ENCODE results near the gene ABCD2. TPM values are rescaled to one million over a fixed set of nuclear protein-coding genes. Genes with fewer than 3 reads are reported as not detected.
A peak's percentile ranks its signal among the peaks of the same experiment; 100 is the strongest.
"Not testable (repeated sequence)": the region's sequence is repeated elsewhere in the genome, so short reads cannot be mapped to it uniquely, and the experiment has no call there.

ABCD2 gene
- 10 to 100 TPM; 30.8 TPM for total RNA-seq

DNA sequence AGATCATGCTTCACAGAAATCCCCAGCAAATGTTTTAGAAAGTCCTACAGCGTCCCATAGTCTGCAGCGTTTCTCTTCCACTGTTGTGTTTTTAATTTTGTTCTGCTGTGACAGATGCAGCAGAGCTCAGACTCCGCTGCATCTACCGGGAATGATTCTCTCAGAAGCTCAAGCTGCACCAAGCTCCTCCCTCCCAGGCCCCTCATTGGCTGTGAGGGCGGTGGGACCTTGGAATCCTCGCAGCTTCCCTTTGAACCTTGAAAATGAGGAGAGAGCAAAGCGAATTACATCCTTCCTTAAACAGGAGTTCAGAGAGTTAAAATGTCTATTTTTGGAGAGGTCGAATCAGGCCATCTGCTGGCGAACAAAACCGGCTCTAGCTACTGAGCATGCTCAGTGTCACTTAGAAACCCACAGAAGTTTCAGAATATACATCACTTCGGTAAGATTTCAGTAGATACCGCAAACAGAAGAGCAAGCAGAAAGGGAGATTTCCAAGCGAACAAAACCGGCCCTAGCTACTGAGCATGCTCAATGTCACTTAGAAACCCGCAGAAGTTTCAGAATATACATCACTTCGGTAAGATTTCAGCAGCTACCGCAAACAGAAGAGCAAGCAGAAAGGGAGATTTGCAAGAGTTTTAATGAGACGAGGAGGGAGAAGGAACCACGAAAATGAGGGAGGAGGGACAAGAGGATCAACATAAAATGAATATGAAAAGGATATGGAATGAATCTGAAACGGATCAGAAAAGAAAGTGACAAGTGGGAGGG is at the start of gene ABCD2:
Gene ABCD2 (minus strand): TSS at position 144 of the 774 bp plus-strand sequence. CDS start 188 bp downstream, outside the sequence.
- peaks cover 31% of the 10 kb centered on the region for H3K4me1 Mint-ChIP-seq
- peak; percentile 73 for ATAC-seq (ENCODE audit: low read depth)
- H3K27me3 Mint-ChIP-seq: no peaks in the 10 kb centered on the region
- no peaks in the 10 kb centered on the region for H3K9me3 Mint-ChIP-seq
- no peak within 1 kb of the TSS for H3K27ac Mint-ChIP-seq
- no peak within 1 kb of the TSS for H3K4me3 Mint-ChIP-seq
- POLR2A ChIA-PET: interaction anchor here (0.6 to 4.9 kb wide), 19 partner anchors 9 to 178 kb away, joined by 3 to 71 read pairs (median 4); partner anchors contain the start of gene KIF21A
- DNase-seq: peak; percentile 72
- H3K36me3 Mint-ChIP-seq: peaks cover 10% of the 10 kb centered on the region

DNA sequence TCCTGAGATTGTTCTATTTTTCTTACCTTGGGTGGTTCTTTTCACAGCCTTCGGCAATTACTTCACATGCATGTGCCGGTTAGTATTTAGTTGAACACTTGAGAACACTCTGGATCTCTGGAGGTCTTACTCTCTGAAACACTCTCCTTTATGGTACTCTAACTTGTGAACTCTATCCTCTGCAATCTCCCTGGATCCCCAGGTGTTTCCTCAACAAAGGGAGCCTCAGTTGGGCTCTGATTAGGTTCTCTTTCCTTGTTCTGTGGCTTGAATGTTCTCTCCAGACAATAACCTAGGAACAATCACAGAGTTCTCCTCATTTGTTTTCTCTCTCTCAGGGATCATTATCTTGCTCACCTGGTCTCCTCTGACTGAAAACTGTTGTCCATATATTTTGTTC is 40.5 kb upstream of the ABCD2 start:
- no peak for DNase-seq
- Mint-ChIP-seq H3K27me3 (no peaks in the 10 kb centered on the region), H3K4me3 (no peak overlapping the region), H3K27ac (no peak overlapping the region), H3K4me1 (peaks cover 11% of the 10 kb centered on the region), H3K36me3 (peaks cover 11% of the 10 kb centered on the region), H3K9me3 (peaks cover 6% of the 10 kb centered on the region)
- POLR2A ChIA-PET: interaction anchor here (0.6 kb wide), 1 partner anchor 67 kb away, joined by 3 read pairs; no protein-coding TSS in a partner anchor
- no peak for ATAC-seq (ENCODE audit: low read depth)

GRCh38 chr12:39647383-39647782 is 27.8 kb upstream of the ABCD2 start:
- peaks cover 4% of the 10 kb centered on the region for H3K9me3 Mint-ChIP-seq
- ATAC-seq (ENCODE audit: low read depth): no peak
- POLR2A ChIA-PET: no interaction called here
- no peaks in the 10 kb centered on the region for H3K27me3 Mint-ChIP-seq
- H3K36me3 Mint-ChIP-seq: peaks cover 4% of the 10 kb centered on the region
- H3K4me1 Mint-ChIP-seq: peaks cover 14% of the 10 kb centered on the region
- no peak for DNase-seq
- H3K27ac Mint-ChIP-seq: no peak overlapping the region
- H3K4me3 Mint-ChIP-seq: no peak overlapping the region

DNA sequence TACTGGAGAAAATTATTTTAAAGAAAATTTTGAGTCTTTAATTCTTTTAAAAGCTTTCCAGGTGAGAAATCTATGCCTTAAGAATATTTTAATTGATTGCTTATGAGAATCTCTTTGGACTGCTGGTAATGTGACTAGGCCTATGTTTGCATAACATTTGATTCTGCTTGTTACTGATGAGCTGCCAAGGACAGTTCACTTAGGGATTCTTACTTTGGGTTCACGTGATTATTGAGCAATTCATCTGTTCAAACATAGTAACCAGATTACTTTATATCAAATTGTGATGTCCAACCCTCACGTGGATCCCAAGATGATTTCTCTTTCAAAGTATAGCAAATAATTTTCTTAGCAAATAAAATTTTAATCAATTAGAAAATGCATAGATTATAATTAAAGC is 27.4 kb upstream of the ABCD2 start:
- Mint-ChIP-seq H3K27me3 (no peaks in the 10 kb centered on the region), H3K9me3 (peaks cover 1% of the 10 kb centered on the region), H3K4me3 (no peak overlapping the region), H3K36me3 (peaks cover 5% of the 10 kb centered on the region), H3K27ac (no peak overlapping the region), H3K4me1 (peaks cover 14% of the 10 kb centered on the region)
- DNase-seq: no peak
- no peak for ATAC-seq (ENCODE audit: low read depth)
- POLR2A ChIA-PET: no interaction called here

- no peak for ATAC-seq (ENCODE audit: low read depth)
- Mint-ChIP-seq H3K27ac (no peak overlapping the region), H3K4me1 (peaks cover 8% of the 10 kb centered on the region), H3K9me3 (no peaks in the 10 kb centered on the region), H3K27me3 (no peaks in the 10 kb centered on the region), H3K36me3 (peaks cover 5% of the 10 kb centered on the region), H3K4me3 (no peak overlapping the region)
- POLR2A ChIA-PET: interaction anchor here (0.6 kb wide), 1 partner anchor 317 kb away, joined by 3 read pairs; no protein-coding TSS in a partner anchor
- no peak for DNase-seq
Observed at GRCh38 chr12:39643052-39643451, 23.4 kb upstream of the ABCD2 start.

GRCh38 chr12:39638840-39639239 is 19.2 kb upstream of the ABCD2 start:
- no peak for DNase-seq
- peaks cover 3% of the 10 kb centered on the region for H3K9me3 Mint-ChIP-seq
- POLR2A ChIA-PET: no interaction called here
- H3K27me3 Mint-ChIP-seq: no peaks in the 10 kb centered on the region
- peaks cover 16% of the 10 kb centered on the region for H3K36me3 Mint-ChIP-seq
- H3K4me1 Mint-ChIP-seq: no peaks in the 10 kb centered on the region
- H3K27ac Mint-ChIP-seq: no peak overlapping the region
- no peak overlapping the region for H3K4me3 Mint-ChIP-seq
- no peak for ATAC-seq (ENCODE audit: low read depth)

GRCh38 chr12:39638178-39638577 is 18.6 kb upstream of the ABCD2 start:
- peaks cover 3% of the 10 kb centered on the region for H3K9me3 Mint-ChIP-seq
- peaks cover 16% of the 10 kb centered on the region for H3K36me3 Mint-ChIP-seq
- no peak for DNase-seq
- H3K4me1 Mint-ChIP-seq: no peaks in the 10 kb centered on the region
- H3K27ac Mint-ChIP-seq: no peak overlapping the region
- H3K4me3 Mint-ChIP-seq: no peak overlapping the region
- ATAC-seq (ENCODE audit: low read depth): no peak
- POLR2A ChIA-PET: no interaction called here
- H3K27me3 Mint-ChIP-seq: no peaks in the 10 kb centered on the region

GRCh38 chr12:39632670-39633069 is 13.1 kb upstream of the ABCD2 start:
- no peak for DNase-seq
- Mint-ChIP-seq H3K27ac (no peak overlapping the region), H3K4me1 (peaks cover 25% of the 10 kb centered on the region), H3K9me3 (peaks cover 3% of the 10 kb centered on the region), H3K27me3 (no peaks in the 10 kb centered on the region), H3K4me3 (no peak overlapping the region), H3K36me3 (peaks cover 20% of the 10 kb centered on the region)
- no peak for ATAC-seq (ENCODE audit: low read depth)
- POLR2A ChIA-PET: no interaction called here

DNA sequence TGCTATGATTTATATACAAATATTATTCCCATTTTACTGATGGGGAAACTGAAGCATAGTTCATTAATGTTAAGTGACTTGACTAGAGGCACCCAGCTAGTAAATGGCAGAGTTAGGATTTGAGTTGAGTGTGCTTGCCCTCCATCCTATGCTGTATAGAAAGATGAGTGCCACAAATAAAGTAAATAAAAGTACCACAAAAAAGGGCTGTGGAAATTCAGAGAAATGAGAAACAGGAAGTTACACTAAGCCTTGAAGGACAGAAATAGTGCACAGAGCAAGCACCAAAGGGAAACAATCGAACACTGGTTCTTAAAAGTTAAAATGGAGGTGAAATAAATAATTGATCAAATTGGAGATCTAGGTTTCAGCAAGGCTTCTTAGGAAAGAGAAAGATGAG is 9.2 kb upstream of the ABCD2 start:
- Mint-ChIP-seq H3K27me3 (no peaks in the 10 kb centered on the region), H3K9me3 (no peaks in the 10 kb centered on the region), H3K36me3 (peaks cover 13% of the 10 kb centered on the region), H3K4me1 (peaks cover 41% of the 10 kb centered on the region), H3K4me3 (peak overlapping the region; percentile 74), H3K27ac (peak overlapping the region; percentile 86)
- DNase-seq (no peak), ATAC-seq (ENCODE audit: low read depth) (peak; percentile 93)
- POLR2A ChIA-PET: interaction anchor here (2.7 kb wide), 2 partner anchors 9 to 57 kb away, joined by 28 to 57 read pairs; partner anchors contain the start of gene ABCD2

DNA sequence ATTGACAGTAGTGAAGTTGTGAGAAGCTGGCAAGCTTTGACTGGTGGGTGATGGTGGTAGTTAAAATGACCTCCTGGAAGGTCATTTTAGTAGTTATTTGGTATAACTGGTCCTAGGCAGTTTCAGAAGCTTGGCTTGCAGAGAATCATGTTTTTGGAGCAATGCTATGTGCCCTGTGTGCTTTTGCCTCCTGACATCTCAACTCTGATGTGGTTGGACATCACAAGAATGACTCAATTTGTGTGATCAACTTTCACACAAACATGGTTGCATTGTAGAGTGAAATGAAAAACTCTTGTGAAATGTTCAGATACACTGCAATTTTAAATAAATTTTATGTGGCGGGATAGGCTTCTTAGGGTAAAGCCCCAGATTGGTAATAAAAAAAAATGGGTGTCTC is 8.3 kb upstream of the ABCD2 start:
- peaks cover 13% of the 10 kb centered on the region for H3K36me3 Mint-ChIP-seq
- peak overlapping the region; percentile 83 for H3K27ac Mint-ChIP-seq
- DNase-seq (no peak), ATAC-seq (ENCODE audit: low read depth) (peak; percentile 57)
- POLR2A ChIA-PET: interaction anchor here (2.7 kb wide), 2 partner anchors 8 to 58 kb away, joined by 28 to 57 read pairs; partner anchors contain the start of gene ABCD2
- H3K4me1 Mint-ChIP-seq: peaks cover 44% of the 10 kb centered on the region
- H3K9me3 Mint-ChIP-seq: no peaks in the 10 kb centered on the region
- H3K27me3 Mint-ChIP-seq: no peaks in the 10 kb centered on the region
- peak overlapping the region; percentile 67 for H3K4me3 Mint-ChIP-seq

GRCh38 chr12:39626033-39626814 is 6.6 kb upstream of the ABCD2 start:
- no peak overlapping the region for H3K4me3 Mint-ChIP-seq
- no peak overlapping the region for H3K27ac Mint-ChIP-seq
- no peak for ATAC-seq (ENCODE audit: low read depth)
- H3K4me1 Mint-ChIP-seq: peaks cover 58% of the 10 kb centered on the region
- DNase-seq: no peak
- H3K36me3 Mint-ChIP-seq: peaks cover 13% of the 10 kb centered on the region
- H3K9me3 Mint-ChIP-seq: no peaks in the 10 kb centered on the region
- POLR2A ChIA-PET: no interaction called here
- H3K27me3 Mint-ChIP-seq: no peaks in the 10 kb centered on the region

- peaks cover 50% of the 10 kb centered on the region for H3K4me1 Mint-ChIP-seq
- peaks cover 4% of the 10 kb centered on the region for H3K36me3 Mint-ChIP-seq
- H3K27me3 Mint-ChIP-seq: no peaks in the 10 kb centered on the region
- no peaks in the 10 kb centered on the region for H3K9me3 Mint-ChIP-seq
- H3K27ac Mint-ChIP-seq: no peak overlapping the region
- ATAC-seq (ENCODE audit: low read depth) (no peak), DNase-seq (no peak)
- no peak overlapping the region for H3K4me3 Mint-ChIP-seq
- POLR2A ChIA-PET: interaction anchor here (0.5 kb wide), 1 partner anchor 30 kb away, joined by 3 read pairs; no protein-coding TSS in a partner anchor
Observed at GRCh38 chr12:39623919-39624318, 4.3 kb upstream of the ABCD2 start.

GRCh38 chr12:39623160-39623559 is 3.6 kb upstream of the ABCD2 start:
- DNase-seq; H3K36me3 Mint-ChIP-seq; H3K9me3 Mint-ChIP-seq; H3K27ac Mint-ChIP-seq; H3K27me3 Mint-ChIP-seq; ATAC-seq (ENCODE audit: low read depth): not testable (repeated sequence)
- peak overlapping the region; percentile 63 for H3K4me3 Mint-ChIP-seq
- POLR2A ChIA-PET: interaction anchor here (4.9 kb wide), 1 partner anchor 62 kb away, joined by 71 read pairs; no protein-coding TSS in a partner anchor
- H3K4me1 Mint-ChIP-seq: peaks cover 44% of the 10 kb centered on the region

Data from activated naive CD8-positive, alpha-beta T cell treated with anti-CD3 and anti-CD28 coated beads, Interleukin-2, amount 10 ng/mL, durations not matched to agents 7 days and 5 days (primary cell).